GM12865 (cell line): ENCODE measurements around the gene ATF1.

Experiments
- DNase-seq: peaks from one replicate; pipeline ENCODE4 v3.0.0; 2010; ENCODE audit warnings: low read depth
- H3K4me3 ChIP-seq: 2 replicates; pipeline ENCODE4 v1.5.1; 2011; ENCODE audit warnings: mild to moderate bottlenecking, low read depth, low read length, control low read depth
- CTCF ChIP-seq: IDR thresholded peaks from 2 replicates; pipeline ENCODE4 v1.5.1; 2011; ENCODE audit warnings: low read length, control low read depth, low read depth, inconsistent platforms; ENCODE audit not compliant: insufficient read depth; ENCODE audit errors: missing control alignments

ATF1 gene

GRCh38 chr12:50778663-50779590, 15.0 kb downstream of the ATF1 start:
- DNase-seq: no peak
- TF ChIP-seq CTCF: no peak
- H3K4me3 ChIP-seq: no peak overlapping the region

GRCh38 chr12:50780013-50780412, 16.1 kb downstream of the ATF1 start:
- H3K4me3 ChIP-seq: no peak overlapping the region
- no peak for TF ChIP-seq CTCF
- DNase-seq: no peak

- TF ChIP-seq CTCF: no peak
- DNase-seq: no peak
- no peak overlapping the region for H3K4me3 ChIP-seq
These were observed 20.6 kb downstream of the ATF1 start for GRCh38 chr12:50784501-50784900.

- no peak overlapping the region for H3K4me3 ChIP-seq
- DNase-seq: no peak
- no peak for TF ChIP-seq CTCF
These were observed 21.6 kb downstream of the ATF1 start for GRCh38 chr12:50785406-50786001.

GRCh38 chr12:50786498-50787231, 22.8 kb downstream of the ATF1 start:
- no peak for DNase-seq

GRCh38 chr12:50787618-50788017, 23.7 kb downstream of the ATF1 start:
- no peak for DNase-seq
- TF ChIP-seq CTCF: no peak
- H3K4me3 ChIP-seq: no peak overlapping the region

More at GRCh38 chr12:50786498-50787231, 22.8 kb downstream of the ATF1 start:
- H3K4me3 ChIP-seq: no peak overlapping the region
- TF ChIP-seq CTCF: no peak
